HG03520 (cell line): ENCODE results near the gene TNFAIP2.
"Not testable (repeated sequence)": the region's sequence is repeated elsewhere in the genome, so short reads cannot be mapped to it uniquely, and the experiment has no call there.

Experiments used
- ATAC-seq: cut with Tn5 transposase; IDR thresholded peaks from one replicate; pipeline ENCODE4 v1.9.1; 2021; ENCODE audit warnings: mild to moderate bottlenecking, moderate library complexity; ENCODE audit not compliant: unreplicated experiment

The TNFAIP2 gene

DNA sequence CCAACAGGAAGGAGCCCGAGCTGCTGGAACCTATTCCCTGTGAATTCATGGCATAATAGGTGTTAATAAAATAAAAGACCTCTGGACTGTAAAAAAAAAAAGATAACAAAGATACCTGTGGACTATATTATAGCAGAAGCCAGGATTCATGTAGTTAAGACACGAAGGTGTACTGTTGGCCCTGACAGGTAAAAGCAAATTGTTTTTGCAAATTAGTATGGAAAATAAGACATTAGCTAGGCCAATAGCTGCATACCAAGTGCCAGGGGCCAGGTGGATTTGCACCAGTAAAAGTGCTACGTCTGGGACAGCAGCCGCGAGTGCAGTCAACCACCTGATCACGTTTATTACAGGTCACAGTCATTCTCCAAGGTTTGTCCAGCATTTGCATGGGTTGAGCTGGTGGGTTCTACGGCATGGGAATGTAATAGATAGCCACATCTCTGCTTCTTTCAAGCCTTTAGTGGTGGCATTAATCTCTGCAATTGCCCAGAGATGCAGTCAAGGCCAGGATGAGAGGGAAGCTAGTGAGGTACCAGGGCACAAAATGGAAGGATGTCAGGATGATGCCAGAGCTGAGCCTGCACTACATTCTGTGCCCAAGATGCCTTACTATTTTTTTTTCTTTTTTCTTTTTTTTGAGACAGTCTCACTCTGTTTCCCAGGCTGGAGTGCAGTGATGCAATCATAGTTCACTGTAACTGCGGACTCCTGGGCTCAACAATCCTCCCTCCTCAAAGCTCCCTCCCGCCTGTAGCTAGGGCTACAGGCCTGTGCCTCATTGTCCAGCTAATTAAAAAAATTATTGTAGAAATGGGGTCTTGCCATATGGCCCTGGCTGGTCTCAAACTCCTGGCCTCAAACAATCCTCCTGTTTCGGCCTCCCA, 26.3 kb downstream of the TNFAIP2 start:
- ATAC-seq, result no peak

GRCh38 chr14:103151270-103151945, 28.1 kb downstream of the TNFAIP2 start:
- no peak for ATAC-seq

DNA sequence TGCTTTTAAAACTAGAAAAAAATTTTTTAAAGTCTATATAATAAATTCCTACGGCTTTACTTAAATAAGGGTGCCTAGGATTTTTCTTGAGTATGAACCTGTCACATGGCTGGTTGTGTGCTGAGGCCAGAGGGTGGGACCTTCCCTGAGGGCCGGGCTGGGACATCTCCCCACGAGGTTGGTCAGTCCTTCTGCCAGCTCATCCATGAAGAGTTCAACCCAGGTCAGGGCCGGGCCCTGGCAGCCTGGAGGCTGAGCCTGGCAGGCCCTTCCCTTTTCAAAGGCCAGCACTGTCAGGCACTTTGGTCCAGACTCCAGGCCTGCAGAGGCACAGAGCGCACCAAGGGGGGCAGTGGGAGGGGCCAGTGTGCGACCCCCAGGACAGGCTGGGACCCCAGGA, 31.7 kb downstream of the TNFAIP2 start:
- ATAC-seq, result no peak

GRCh38 chr14:103155416-103155815, 32.2 kb downstream of the TNFAIP2 start:
- ATAC-seq, result not testable (repeated sequence)

GRCh38 chr14:103155826-103156394, 32.6 kb downstream of the TNFAIP2 start:
- ATAC-seq, result no peak

GRCh38 chr14:103156651-103157378, 33.6 kb downstream of the TNFAIP2 start:
- no peak for ATAC-seq

DNA sequence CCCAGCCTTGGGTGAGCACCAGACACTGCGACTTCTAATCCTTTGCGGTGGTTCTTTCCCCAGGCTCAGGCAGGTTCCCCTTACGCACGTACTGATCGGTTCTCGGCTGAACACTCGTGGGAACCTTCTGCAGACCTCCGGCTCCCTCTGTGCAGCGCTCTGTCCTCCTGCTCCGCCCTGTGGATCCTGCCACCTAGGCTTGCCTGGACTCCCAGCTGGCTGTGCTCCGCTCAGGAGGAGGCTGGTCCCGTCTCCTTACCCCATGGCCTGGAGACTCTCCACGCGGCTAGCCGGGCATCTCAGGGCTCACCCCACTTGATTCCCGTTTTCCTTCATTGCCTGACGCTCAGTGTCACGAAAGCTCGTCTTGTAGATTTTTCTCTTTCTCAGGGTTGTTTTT, 34.7 kb downstream of the TNFAIP2 start:
- no peak for ATAC-seq

DNA sequence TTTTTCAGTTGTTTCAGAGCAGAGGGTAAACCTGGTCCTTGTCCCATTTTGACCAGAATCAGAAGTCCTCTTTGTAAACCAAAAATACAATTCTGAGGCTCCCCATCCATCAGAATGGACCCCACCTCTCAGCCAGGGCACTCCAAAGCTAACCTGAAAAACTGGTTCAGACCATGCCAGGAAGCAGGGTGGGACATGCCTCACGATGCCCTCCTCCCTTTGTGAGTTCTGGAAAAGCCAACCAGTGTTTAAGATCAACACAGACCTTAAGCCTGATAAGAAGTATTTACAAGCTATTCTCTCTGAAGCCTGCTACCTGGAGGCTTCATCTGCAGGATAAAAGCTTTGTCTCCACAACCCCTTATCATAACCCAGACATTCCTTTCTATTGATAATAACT, 35.4 kb downstream of the TNFAIP2 start:
- no peak for ATAC-seq

GRCh38 chr14:103160321-103161053, 37.2 kb downstream of the TNFAIP2 start:
- ATAC-seq, result no peak

GRCh38 chr14:103161054-103161397, 37.8 kb downstream of the TNFAIP2 start:
- no peak for ATAC-seq

GRCh38 chr14:103163199-103163598, 39.9 kb downstream of the TNFAIP2 start:
- ATAC-seq, result no peak

- ATAC-seq, result no peak
Measured at GRCh38 chr14:103164006-103164405, 40.7 kb downstream of the TNFAIP2 start.

- no peak for ATAC-seq
Measured at GRCh38 chr14:103164779-103165178, 41.5 kb downstream of the TNFAIP2 start.

GRCh38 chr14:103165323-103165722, 42.1 kb downstream of the TNFAIP2 start:
- no peak for ATAC-seq

DNA sequence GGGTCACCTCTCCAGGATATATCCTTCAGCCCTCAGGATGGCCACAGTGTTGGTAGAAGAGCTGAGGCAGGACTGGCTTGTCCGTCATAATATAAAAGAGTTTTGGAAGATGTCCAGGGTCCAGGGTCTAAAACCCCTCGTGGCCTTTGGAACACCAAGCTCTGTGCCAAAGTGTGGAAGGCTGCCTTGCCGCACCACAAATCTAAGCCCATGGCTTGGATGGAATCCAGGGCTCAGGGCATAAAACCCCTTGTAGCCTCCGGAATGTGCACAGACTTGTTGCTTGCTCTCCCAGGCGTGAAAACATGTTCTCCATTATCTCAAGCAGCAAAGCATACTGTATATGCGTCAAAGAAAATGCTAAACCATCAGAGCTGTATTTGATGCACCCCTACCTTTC, 46.7 kb downstream of the TNFAIP2 start:
- ATAC-seq, result no peak

DNA sequence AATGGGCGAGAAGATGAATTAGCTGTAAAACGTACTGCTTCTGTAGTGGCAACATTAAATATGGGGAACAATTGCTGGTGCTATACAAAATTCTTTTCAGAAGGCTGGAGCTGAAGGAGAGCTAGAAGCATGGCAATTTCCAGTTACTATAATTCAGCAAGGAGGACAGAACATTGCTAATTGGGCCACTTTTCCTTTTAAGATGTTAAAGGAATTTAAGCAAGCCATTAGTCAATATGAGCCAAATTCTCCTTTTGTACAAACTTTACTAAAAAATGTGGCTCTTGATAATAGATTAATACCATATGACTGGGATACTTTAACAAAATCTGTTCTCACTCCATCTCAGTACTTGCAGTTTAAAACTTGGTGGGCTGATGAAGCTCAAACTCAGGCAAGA, 47.9 kb downstream of the TNFAIP2 start:
- ATAC-seq, result not testable (repeated sequence)

GRCh38 chr14:103172921-103173320, 49.7 kb downstream of the TNFAIP2 start:
- ATAC-seq, result no peak

- not testable (repeated sequence) for ATAC-seq
Measured at GRCh38 chr14:103173887-103174286, 50.6 kb downstream of the TNFAIP2 start.

DNA sequence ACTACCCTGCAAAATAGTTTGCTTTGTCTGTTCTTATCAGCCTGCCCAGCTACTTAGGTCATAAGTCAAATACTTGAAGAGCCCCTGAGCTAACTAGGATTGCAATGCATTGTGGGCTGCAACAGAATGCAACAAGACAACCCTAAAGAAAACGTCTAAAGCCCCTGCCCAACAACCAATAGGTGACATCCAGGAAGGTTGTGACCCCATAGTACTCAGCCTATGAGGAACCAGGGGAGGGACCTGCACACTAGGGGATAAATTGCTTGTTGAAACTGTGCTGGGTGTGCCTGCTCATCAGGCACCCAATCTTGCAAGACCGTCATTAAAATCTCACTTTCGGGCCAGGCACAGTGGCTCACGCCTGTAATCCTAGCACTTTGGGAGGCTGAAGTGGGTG, 52.9 kb downstream of the TNFAIP2 start:
- not testable (repeated sequence) for ATAC-seq

DNA sequence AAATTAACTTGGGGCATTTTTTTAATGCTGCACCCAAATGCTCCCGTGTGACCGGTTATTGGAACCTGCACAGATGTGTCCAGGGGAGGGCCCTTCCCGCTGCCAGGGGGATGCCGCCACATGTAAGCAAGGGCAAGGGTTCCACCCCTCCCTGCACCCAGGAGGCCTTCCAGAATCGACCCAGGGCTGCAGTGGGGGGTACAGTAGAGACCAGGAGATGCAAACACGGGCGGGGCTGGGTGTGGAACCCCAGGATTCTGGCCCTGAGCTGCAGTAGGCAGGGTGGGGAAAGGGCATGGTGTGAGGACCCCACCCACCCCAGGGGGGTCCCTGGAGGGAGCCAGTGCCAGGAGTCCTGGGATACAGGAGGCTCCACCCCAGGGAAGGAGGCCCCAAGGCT, 54.1 kb downstream of the TNFAIP2 start:
- ATAC-seq, result no peak

- ATAC-seq, result no peak
Measured at GRCh38 chr14:103178521-103178920, 55.3 kb downstream of the TNFAIP2 start.
